Measurements from ENCODE around the gene DDX60. TPM values are rescaled to one million over a fixed set of nuclear protein-coding genes. Genes with fewer than 3 reads are reported as not detected.
"Not testable (repeated sequence)": the region's sequence is repeated elsewhere in the genome, so short reads cannot be mapped to it uniquely, and the experiment has no call there.

Gene DDX60
- total RNA-seq, 1 donor from 2014 or later: 5.3 TPM

DNA sequence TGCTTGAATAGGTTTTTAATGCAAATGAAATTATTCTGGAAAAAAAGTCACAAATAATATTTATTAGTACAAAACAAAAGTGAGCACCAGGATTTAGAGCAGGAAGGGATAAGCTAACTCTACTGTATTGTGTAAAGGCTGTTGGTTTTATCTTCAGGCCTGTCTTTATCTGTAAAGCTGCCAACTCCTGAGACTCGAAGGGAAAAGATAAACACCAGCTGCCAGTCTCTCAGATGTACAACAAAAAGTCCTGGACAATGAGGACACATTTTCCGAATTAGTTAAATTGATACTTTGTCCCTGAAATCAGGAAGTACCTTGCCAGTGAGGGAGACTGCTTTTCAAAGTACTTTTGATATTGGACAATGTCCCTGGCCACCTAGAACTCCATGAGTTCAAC is 8.8 kb downstream of the DDX60 start:
- H3K4me3 ChIP-seq: no peak overlapping the region
- DNase-seq: no peak
- peaks cover 18% of the 10 kb centered on the region for H3K4me1 ChIP-seq
- H3K36me3 ChIP-seq: peaks cover 30% of the 10 kb centered on the region
- intact Hi-C loops (cut with micrococcal nuclease): no loop called here
- TF ChIP-seq, protein P1, sequence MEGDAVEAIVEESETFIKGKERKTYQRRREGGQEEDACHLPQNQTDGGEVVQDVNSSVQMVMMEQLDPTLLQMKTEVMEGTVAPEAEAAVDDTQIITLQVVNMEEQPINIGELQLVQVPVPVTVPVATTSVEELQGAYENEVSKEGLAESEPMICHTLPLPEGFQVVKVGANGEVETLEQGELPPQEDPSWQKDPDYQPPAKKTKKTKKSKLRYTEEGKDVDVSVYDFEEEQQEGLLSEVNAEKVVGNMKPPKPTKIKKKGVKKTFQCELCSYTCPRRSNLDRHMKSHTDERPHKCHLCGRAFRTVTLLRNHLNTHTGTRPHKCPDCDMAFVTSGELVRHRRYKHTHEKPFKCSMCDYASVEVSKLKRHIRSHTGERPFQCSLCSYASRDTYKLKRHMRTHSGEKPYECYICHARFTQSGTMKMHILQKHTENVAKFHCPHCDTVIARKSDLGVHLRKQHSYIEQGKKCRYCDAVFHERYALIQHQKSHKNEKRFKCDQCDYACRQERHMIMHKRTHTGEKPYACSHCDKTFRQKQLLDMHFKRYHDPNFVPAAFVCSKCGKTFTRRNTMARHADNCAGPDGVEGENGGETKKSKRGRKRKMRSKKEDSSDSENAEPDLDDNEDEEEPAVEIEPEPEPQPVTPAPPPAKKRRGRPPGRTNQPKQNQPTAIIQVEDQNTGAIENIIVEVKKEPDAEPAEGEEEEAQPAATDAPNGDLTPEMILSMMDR (IDR thresholded peaks at IDR 0.05; ENCODE audit: borderline replicate concordance): no peak
- no peaks in the 10 kb centered on the region for H3K27me3 ChIP-seq (ENCODE audit: low read depth)
- peak overlapping the region; percentile 18 for H3K27ac ChIP-seq (replicated peaks)
- no peaks in the 10 kb centered on the region for H3K9me3 ChIP-seq (replicated peaks)

DNA sequence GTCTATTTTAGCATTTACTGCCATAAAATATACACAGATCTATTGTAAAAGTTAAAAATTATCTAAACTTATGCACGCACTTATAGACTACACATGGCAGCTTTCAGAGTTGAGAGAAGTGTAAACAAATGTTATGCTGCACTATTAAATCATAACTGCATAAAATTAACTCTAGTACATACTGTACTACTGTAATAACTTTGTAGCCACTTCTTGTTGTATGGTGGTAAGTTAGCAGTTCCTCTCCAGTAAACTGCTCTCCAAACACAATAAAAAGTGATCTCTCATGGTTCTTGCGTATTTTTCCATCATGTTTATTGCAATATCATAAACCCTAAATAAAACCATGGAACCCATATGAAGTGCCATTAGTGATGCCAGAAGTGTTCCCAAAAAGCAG is 9.6 kb downstream of the DDX60 start:
- peaks cover 38% of the 10 kb centered on the region for H3K36me3 ChIP-seq
- no peaks in the 10 kb centered on the region for H3K9me3 ChIP-seq (replicated peaks)
- H3K4me1 ChIP-seq: peaks cover 18% of the 10 kb centered on the region
- no peak overlapping the region for H3K4me3 ChIP-seq
- H3K27me3 ChIP-seq (ENCODE audit: low read depth): no peaks in the 10 kb centered on the region
- TF ChIP-seq, protein P1 (IDR thresholded peaks at IDR 0.05; ENCODE audit: borderline replicate concordance): no peak
- intact Hi-C loops (cut with micrococcal nuclease): no loop called here
- no peak for DNase-seq
- no peak overlapping the region for H3K27ac ChIP-seq (replicated peaks)

DNA sequence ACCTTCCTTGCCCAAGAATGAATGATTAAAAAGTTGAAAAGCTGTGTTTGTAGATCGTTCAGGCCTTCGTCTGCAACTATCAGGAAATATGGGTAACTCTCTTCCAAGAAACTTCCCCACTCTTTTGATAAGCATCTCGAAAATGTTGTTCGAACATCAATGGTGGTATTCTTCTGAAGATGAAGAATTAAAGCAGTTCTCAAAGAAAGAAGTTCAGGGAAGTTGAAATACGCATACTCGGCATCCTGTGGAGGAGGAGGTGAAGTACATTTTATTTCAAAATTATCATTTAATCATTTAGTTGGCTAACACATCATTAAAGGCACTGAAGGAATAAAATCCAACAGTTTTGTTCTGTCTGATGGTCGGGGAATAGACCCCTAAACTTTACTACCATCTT is 12.1 kb downstream of the DDX60 start:
- intact Hi-C loops (cut with micrococcal nuclease): no loop called here
- TF ChIP-seq, protein P1 (IDR thresholded peaks at IDR 0.05; ENCODE audit: borderline replicate concordance): no peak
- Histone ChIP-seq H3K9me3 (replicated peaks) (no peaks in the 10 kb centered on the region), H3K36me3 (peaks cover 57% of the 10 kb centered on the region), H3K4me3 (no peak overlapping the region), H3K4me1 (peaks cover 18% of the 10 kb centered on the region), H3K27me3 (ENCODE audit: low read depth) (no peaks in the 10 kb centered on the region), H3K27ac (replicated peaks) (no peak overlapping the region)
- DNase-seq: no peak

DNA sequence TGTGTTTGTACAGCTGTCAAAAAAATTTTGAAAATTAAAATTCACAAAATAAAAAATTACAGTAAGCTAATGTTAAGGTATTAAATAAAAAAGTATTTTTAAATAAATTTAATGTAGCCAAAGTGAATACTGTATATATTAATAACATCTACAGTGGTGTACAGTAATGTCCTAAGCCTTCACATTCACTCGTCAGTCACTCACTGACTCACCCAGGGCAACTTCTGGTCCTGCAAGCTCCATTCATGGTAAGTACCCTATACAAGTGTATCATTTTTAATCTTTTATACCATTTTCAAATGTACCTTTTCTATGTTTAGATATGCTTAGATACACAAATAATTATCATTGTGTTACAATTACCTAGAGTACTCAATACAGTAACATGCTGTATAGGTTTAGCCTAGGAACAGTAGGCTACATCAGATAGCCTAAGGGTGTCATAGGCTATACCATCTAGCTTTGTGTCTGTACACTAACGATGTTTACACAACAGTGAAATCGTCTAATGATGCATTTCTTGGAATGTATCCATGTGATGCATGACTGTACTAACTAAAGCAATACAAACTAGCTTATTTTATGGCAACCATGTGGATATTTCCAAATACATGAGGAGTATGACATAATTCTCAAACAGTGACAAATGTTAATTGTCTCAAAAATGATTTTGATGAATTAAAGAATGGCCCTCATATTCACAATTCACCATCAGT is 13.7 kb downstream of the DDX60 start:
- Histone ChIP-seq H3K9me3 (replicated peaks) (no peaks in the 10 kb centered on the region), H3K27me3 (ENCODE audit: low read depth) (no peaks in the 10 kb centered on the region), H3K4me1 (peaks cover 11% of the 10 kb centered on the region), H3K27ac (replicated peaks) (no peak overlapping the region), H3K36me3 (peaks cover 69% of the 10 kb centered on the region), H3K4me3 (no peak overlapping the region)
- TF ChIP-seq, protein P1 (IDR thresholded peaks at IDR 0.05; ENCODE audit: borderline replicate concordance): no peak
- intact Hi-C loops (cut with micrococcal nuclease): no loop called here
- no peak for DNase-seq

DNA sequence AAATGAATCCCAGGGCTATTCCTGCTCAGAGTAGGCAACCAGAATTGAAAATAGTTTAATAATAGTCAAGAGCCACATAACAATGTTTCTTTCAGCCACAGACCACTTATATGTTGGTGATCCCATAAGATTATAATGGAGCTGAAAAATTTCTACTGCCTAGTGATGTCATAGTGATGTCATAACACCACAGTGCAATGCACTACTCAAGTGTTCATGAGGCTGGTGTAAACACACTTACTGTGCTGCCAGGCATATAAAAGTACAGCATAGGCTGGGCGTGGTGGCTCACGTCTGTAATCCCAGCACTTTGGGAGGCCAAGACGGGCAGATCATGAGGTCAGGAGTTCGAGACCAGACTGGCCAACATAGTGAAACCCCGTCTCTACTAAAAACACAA is 15.1 kb downstream of the DDX60 start:
- H3K27ac ChIP-seq (replicated peaks); H3K27me3 ChIP-seq (ENCODE audit: low read depth); H3K4me1 ChIP-seq; DNase-seq; H3K4me3 ChIP-seq; H3K9me3 ChIP-seq (replicated peaks); intact Hi-C loops (cut with micrococcal nuclease): not testable (repeated sequence)
- H3K36me3 ChIP-seq: peaks cover 72% of the 10 kb centered on the region

DNA sequence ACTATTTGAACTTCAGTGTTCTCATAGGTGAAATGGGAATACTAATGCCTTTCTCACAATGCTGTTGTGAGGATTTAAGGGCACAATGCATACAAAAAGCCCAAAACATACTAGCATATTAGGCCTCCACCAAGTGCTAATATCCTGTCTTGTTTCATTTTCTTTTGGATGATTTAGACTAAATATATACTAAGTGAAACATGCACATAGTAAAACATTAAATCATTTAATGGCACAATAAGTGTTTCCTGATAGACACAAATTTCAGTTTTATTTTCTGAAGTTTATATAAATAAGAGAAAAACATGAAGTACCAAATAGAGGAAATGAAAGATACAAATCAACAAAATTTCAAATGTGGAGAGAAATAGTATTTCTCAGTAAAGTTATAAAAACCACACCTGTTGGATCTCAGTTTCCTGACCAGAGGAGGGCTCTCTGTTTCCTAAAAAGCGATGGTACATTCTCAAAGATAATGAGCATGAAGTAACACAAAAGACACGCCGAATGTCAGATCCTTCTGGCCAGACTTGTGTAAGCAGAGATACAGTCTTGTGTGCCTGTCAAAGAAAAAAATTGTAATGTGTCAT is 25.1 kb downstream of the DDX60 start:
- no peaks in the 10 kb centered on the region for H3K27me3 ChIP-seq (ENCODE audit: low read depth)
- intact Hi-C loops (cut with micrococcal nuclease): no loop called here
- H3K36me3 ChIP-seq: peaks cover 60% of the 10 kb centered on the region
- no peak overlapping the region for H3K27ac ChIP-seq (replicated peaks)
- no peak for DNase-seq
- no peaks in the 10 kb centered on the region for H3K9me3 ChIP-seq (replicated peaks)
- no peak overlapping the region for H3K4me3 ChIP-seq
- peaks cover 2% of the 10 kb centered on the region for H3K4me1 ChIP-seq
- TF ChIP-seq, protein P1 (IDR thresholded peaks at IDR 0.05; ENCODE audit: borderline replicate concordance): no peak

All from left ventricle myocardium inferior (tissue), 1 donor.